Activated CD8-positive, alpha-beta memory T cell treated with anti-CD3 and anti-CD28 coated beads, Interleukin-2, amount 50 U/mL, for 24 hours (primary cell): ENCODE results near the gene ADPRHL1.
"Not testable (repeated sequence)": the region's sequence is repeated elsewhere in the genome, so short reads cannot be mapped to it uniquely, and the experiment has no call there.

Source experiments
- DNase-seq: peaks from one replicate; pipeline ENCODE4 v3.0.0-alpha.2; 2020; ENCODE audit errors: extremely low read depth

Gene ADPRHL1

GRCh38 chr13:113371061-113371460 lies 82.2 kb downstream of the ADPRHL1 start:
- DNase-seq = no peak

- DNase-seq = no peak
Measured at GRCh38 chr13:113369881-113370280, 83.4 kb downstream of the ADPRHL1 start.

DNA sequence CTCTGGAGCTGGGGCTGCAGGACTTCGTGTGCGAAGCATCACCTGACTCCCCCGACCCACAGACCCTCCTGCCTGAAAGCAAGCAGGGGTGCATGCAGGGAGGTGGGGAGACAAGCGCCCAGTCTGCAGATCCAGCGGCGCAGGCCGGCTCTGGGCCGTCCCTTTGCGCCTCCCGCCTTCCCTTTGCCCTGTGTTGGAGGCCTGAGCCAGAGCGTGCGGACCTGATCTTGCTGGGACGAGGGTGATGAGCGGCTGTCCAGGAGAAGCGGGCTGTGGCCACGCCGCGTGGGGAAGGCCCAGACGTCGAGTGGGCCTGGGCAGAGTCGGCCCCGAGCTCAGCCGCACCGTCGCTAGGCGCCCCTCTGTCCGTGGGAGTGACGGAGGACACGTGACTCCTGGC lies 84.1 kb downstream of the ADPRHL1 start:
- no peak for DNase-seq

- DNase-seq = not testable (repeated sequence)
Measured at GRCh38 chr13:113368353-113368752, 84.9 kb downstream of the ADPRHL1 start.

- DNase-seq = no peak
Measured at GRCh38 chr13:113367771-113368170, 85.5 kb downstream of the ADPRHL1 start.

DNA sequence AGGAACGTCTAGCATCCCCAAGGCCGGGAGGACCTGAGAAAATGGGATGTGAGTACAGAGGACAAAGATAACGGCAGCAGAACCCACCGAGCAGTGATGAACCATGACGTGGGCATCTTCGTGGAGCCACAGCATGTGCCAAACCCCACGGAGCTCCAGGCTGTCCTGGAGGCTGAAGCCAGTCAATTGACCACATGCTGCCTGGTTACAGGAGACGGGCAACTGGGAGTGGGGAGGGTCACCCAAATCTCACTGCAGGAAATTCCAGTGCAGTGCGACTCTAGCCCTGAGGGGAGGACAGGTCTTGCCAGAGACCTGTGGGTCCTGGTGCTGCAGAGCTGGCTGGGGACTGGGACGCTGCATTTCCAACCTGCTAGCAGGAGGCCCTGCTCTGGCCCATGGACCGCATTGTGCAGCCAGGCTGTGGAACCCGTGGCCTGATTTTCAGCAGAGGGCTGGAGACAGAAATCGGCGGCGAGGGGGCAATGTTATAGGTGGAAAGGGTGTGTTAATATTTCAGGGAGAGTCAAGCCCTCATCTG lies 86.2 kb downstream of the ADPRHL1 start:
- no peak for DNase-seq

DNA sequence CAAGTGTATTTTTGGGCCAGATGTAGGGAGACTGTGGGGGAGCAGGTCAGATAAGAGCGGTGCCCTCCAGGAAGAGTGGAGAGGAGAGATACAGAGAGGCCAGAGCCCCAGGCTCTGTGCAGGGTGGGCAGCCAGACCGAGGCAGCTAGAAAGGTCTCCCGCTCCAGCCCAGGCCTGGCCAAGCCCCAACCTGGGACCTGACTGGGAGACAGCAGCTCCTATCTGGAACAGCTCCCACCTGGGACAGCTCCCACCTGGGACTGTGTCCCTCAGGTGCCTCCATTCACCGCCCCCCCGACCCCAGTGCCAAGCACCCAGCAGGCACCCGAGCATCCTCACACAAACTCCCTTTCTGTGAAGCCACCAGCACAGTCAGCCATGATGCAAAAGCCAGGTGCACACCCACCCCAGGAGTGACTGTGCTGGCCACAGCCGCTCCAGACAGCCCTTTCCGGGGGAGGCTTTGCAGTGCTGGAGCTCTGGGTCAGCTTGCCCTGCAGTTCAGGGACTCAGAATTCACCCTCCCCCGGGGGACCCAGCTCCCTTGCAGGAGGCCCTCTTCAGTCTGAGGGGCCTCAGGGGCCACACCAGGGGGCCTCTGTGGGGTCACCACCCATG lies 87.2 kb downstream of the ADPRHL1 start:
- DNase-seq = no peak

DNA sequence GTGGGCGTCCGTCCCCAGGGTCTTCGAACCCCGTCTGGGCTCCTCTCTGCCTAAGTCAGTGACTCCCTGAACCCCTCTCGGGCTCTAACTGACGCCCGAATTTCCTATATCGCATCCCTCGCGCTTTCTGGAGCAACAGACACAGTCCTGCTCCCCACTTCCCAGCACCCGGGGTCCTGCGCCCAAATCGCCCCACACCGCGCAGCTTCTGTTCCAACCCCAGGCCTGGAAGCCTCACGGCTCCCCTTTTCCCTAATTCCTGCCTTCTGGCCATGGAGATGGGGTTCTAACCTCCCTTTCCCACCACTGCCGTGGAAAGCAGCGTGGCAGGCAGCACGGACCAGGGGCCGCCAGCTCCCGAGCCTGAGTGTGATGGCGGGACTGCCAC lies 87.7 kb downstream of the ADPRHL1 start:
- no peak for DNase-seq

DNA sequence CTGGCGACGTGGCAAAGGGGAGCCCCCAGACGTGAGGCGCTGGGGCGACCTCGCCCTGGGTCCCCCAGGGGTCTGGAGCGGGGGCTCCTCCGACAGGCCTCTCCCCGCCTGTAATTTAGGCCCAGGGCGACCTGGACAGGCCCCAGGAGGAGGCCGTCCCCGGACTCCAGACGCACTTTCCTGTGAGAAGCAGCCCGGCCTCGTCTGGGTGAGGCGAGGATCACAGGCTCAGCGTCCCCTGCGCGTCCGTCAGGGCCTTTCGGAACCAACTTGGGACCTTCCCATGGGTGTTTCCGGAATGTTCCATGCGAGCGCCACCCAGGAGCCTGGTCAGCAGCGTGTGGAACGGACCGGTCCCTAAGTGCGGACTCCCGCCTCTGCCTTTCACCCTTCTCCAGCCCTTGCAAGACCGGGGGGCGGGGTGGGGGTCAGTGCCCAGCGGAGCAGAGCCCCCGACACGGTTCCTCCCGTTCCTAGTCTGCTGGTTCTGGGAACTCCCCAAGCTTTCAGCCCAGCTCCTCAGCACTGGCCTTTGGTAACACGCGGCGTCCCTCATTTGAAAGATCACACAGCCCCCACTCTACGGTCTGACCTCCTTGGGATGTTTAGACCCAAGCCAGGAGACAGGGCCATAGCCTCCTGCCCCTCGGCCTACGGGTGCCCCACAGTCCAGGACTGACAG lies 88.2 kb downstream of the ADPRHL1 start:
- DNase-seq = no peak

DNA sequence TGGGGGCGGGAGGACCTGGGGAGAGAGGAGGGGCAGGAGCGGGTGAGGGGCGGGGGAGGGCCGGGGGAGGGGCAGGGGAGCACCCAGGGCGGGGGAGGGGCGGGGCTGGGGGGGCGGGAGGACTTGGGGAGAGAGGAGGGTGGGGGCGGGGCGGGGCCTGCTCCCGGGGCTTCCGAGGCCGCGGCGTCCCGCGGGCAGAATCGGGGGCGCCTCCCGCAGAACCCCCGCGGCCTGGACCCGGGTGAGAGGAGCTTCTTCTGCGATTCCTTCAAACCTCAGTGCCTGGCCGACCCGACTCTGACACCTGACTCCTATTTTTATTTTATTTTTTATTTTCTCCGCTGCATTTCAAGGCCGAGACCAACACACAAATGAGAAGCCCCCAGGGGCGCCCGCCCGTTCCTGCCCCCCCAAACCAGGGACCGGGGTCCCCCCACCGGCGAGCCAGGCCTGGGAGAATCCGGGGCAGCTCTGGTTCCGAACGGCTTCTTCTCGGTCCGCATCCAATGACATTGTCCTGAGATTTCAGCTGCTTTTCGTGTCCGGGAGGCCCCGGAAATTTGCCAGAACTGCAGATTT lies 88.9 kb downstream of the ADPRHL1 start:
- no peak for DNase-seq

- no peak for DNase-seq
Measured at GRCh38 chr13:113361406-113361805, 91.9 kb downstream of the ADPRHL1 start.

DNA sequence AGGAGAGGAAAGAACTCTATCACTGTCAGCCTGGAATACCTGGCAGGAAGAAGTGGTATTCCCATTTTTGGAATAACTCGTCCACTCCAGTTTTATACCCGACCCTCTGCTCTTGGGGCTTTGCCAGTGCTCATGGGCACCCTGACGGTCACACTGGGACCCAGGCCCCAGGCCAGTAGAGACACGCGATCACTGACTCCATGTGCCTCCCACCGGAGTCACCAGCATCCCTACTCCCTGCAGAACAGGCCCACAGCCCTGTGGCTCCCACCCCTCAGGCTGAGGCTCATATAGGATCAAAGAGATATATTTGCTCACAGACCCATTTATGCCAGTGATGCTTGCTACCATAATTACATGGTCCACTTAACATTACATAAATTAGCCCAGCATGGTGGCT lies 92.8 kb downstream of the ADPRHL1 start:
- no peak for DNase-seq

DNA sequence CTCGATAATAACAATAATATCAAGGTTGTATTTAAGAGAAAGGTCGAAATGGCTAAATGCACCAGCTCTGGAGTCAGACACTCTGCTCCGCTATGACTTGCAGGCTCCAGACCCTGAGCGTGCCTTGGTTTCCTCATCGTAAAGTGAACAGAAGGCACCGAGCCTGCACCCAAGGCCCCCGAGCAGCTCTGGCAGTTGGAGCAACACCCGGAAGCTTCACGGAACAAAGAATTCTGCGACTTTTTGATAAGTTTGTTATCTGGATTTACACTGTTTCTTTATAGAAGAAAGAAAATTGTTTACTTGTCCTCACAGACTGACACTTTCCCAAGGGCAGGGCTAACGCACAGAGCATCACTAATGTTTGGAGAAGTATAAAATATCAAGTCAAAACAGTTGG lies 93.7 kb downstream of the ADPRHL1 start:
- DNase-seq = no peak

DNA sequence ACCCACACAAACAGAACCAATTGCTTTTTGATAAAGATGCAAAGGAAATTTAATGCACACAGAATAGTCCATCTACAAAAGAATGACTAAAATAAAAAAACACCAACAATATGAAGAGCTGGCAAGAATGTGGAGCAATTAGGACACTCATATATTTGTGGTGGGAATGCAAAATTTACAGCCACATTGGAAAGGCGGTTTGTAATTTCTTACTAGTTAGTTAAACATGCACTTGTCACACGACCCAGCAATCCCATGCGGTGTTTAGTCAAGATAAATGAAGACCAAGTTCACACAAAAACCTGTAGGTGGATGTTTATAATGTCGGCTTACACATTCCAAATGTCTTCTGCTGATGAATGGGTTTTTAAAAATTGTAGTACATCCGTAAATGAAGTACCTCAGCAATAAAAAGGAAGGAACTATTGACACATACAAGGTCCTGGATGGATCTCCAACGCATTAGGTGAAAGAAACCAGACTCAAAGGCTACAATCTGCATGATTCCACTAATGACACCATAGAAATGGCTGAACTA lies 94.6 kb downstream of the ADPRHL1 start:
- no peak for DNase-seq

GRCh38 chr13:113357529-113357928 lies 95.8 kb downstream of the ADPRHL1 start:
- no peak for DNase-seq

DNA sequence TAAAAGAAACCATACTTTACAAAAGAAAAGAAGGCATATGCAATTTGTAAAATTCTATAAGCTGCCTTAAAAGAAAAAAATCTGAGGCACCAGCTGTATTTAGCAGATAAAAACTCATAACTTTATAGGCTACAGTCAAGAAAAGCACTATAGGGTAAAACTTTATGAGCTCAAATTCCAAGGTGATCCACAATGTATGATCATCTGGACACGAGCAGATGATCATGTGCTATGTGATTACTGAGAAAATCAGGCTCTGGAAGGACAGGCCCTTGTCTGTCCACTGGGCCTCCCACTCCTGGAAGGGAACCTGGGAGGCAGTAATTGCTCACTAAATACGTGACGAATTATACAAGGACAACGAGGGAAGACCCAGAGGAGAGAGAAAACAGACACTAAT lies 96.7 kb downstream of the ADPRHL1 start:
- DNase-seq = no peak

GRCh38 chr13:113355621-113356020 lies 97.7 kb downstream of the ADPRHL1 start:
- DNase-seq = no peak

DNA sequence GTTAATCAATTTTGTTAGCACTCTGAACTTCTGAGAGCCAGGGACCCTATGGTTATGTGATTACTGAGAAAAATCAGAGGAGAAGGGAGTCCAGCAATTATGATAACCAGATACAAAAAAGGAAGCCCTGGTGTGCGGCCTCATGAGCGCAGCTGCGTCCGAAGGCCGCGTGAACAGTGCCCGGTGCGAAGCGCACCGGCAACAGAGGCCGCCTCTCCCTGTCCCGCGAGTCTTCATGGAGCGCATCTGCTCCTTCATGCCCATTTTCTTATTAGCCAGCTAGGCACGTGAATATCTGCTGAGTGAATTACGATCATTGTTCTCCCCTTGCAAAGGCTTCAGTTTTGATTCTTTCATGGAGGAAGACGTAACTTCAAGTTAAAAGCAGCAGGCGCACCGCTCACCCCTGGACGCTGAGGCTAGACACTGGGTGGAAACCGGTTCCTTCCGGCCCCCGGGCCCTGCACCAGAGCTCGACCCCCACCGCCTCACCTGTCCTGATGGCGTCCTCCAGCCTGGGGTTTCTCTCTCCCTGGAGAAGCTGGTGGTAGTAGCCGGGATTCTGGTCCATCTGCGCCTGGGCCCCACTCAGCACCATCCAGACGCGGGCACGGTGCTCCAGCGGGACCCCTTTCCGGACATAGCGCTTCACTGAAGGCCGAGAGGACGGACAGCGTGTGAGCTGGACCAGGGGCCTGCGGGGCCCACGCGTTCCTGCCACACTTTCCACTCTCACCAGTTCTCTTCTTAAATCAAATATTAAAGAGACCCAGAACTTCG lies 98.3 kb downstream of the ADPRHL1 start:
- DNase-seq = no peak

- no peak for DNase-seq
Measured at GRCh38 chr13:113353254-113353653, 100.0 kb downstream of the ADPRHL1 start.

GRCh38 chr13:113351514-113352026 lies 101.7 kb downstream of the ADPRHL1 start:
- DNase-seq = no peak

DNA sequence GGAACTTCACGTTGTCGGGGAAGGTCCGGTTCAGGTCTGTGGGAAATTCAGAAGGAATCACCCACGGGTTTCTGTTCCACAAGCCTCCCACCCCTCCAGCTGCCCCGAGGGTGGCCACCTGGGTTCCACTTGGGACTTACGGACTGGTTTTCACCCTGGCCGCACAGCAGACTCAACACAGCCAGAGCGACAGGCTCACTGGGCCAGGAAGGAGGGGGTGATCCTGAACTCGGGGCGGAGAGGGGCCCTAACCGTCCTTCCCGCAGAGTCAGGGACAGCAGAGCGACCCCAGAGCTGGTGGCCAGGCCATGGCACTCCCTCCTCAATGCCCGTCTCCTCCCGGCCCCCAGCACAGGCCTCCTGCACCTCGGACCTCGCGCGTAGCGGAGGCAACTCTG lies 102.4 kb downstream of the ADPRHL1 start:
- no peak for DNase-seq
